K562 (cell line): Measurements from ENCODE around the gene GGACT. TPM values are rescaled to one million over a fixed set of nuclear protein-coding genes. Genes with fewer than 3 reads are reported as not detected.

Experiments
- ATAC-seq: fragments of 200-7000 bp; cut with Tn5 transposase; 3 replicates; pipeline ENCODE4 v1.9.1; 2020; ENCODE audit warnings: moderate library complexity
- BruUV-seq: library from RNA; stranded (reverse); fragments of 400-500 nt; replicated peaks from 2 replicates; lab custom pipeline; 2021; lab: Mats Ljungman, UMichigan
- CTCF ChIA-PET: fragments of 300-600 bp; formaldehyde crosslinking; extraction: SDS; loops from one replicate; lab custom pipeline; 2021; ENCODE audit warnings: low intra/inter-chr PET ratio; lab: Yijun Ruan, JAX
- POLR2A ChIA-PET: fragments of 300-600, 350-650 bp; sonication (Branson Sonifier 250); formaldehyde crosslinking; extraction: SDS; loops from one replicate; lab custom pipeline; 2021; ENCODE audit warnings: antibody characterized with exemption, inconsistent platforms; lab: Yijun Ruan, JAX
- DNase-seq, 4 experiments: peaks; one replicate each; pipeline versions ENCODE4 v3.0.0 to v3.0.0-alpha.2; 2011 to 2018; ENCODE audit warnings: low spot score in 3 of 4, mixed read lengths in 3 of 4; ENCODE audit errors: extremely low read depth in 1 of 4
- FAIRE-seq: peaks from 2 replicates; lab custom pipeline; 2011; peaks lifted over from hg19 to GRCh38; lab: Jason Lieb, UNC
- H2AFZ ChIP-seq: 2 replicates; pipeline ENCODE4 v1.6.0; 2011; ENCODE audit warnings: low read depth, low read length, control low read depth, inconsistent platforms
- H3K27ac ChIP-seq: fragments of 200-600 bp; 3 replicates; pipeline ENCODE4 v1.8.0; 2011; ENCODE audit warnings: low read depth, mild to moderate bottlenecking, control low read depth, inconsistent platforms, low read length, moderate library complexity, mixed read lengths; ENCODE audit errors: extremely low read depth
- H3K27me3 ChIP-seq, 2 experiments: fragments of 300-600 bp in 1 of 2; 2 replicates in 1 of 2; 3 replicates in 1 of 2; pipeline versions ENCODE4 v1.6.0 to v1.8.0; 2011; ENCODE audit warnings: inconsistent platforms in 2 of 2, low read length in 2 of 2, mild to moderate bottlenecking in 1 of 2, mixed read lengths in 1 of 2, moderate library complexity in 1 of 2; ENCODE audit not compliant: control insufficient read depth in 2 of 2, insufficient read depth in 2 of 2
- H3K36me3 ChIP-seq: fragments of 300-600 bp; 3 replicates; pipeline ENCODE4 v1.8.0; 2011; ENCODE audit warnings: mild to moderate bottlenecking, low read length, inconsistent platforms; ENCODE audit not compliant: control insufficient read depth, insufficient read depth
- H3K4me1 ChIP-seq, 2 experiments: fragments of 200-600 bp in 1 of 2; replicated peaks in 1 of 2; 2 replicates in 1 of 2; 3 replicates in 1 of 2; pipeline versions ENCODE4 v1.5.1 to v1.8.0; 2011; ENCODE audit warnings: inconsistent platforms in 2 of 2, low read length in 2 of 2, mild to moderate bottlenecking in 1 of 2, mixed read lengths in 1 of 2, moderate library complexity in 1 of 2; ENCODE audit not compliant: control insufficient read depth in 2 of 2, insufficient read depth in 2 of 2
- H3K4me2 ChIP-seq: 2 replicates; pipeline ENCODE4 v1.6.1; 2011; ENCODE audit warnings: low read length, control low read depth, inconsistent platforms, mixed read lengths; ENCODE audit not compliant: insufficient read depth
- H3K4me3 ChIP-seq: fragments of 200-600 bp; sonication (generic), shearing (Covaris generic); 2 replicates; pipeline ENCODE4 v1.5.1; 2016; ENCODE audit warnings: control low read depth, inconsistent platforms
- H3K79me2 ChIP-seq: fragments of 200-600 bp; 3 replicates; pipeline ENCODE4 v1.8.0; 2011; ENCODE audit warnings: low read length, inconsistent platforms; ENCODE audit not compliant: control insufficient read depth, insufficient read depth
- H3K9ac ChIP-seq, 2 experiments: 2 replicates each; pipeline versions ENCODE4 v1.6.0 to v1.6.1; 2011; ENCODE audit warnings: low read depth in 2 of 2, low read length in 2 of 2, control low read depth in 1 of 2, inconsistent platforms in 1 of 2, mild to moderate bottlenecking in 1 of 2, mixed read lengths in 1 of 2; ENCODE audit not compliant: insufficient read depth in 1 of 2
- H3K9me1 ChIP-seq: one replicate; pipeline ENCODE4 v1.6.0; 2011; ENCODE audit warnings: inconsistent platforms, mild to moderate bottlenecking, low read length, moderate library complexity; ENCODE audit not compliant: control insufficient read depth, insufficient read depth
- H3K9me3 ChIP-seq: replicated peaks from 2 replicates; pipeline ENCODE4 v1.5.1; 2011; ENCODE audit warnings: low read depth, low read length, inconsistent platforms; ENCODE audit not compliant: control insufficient read depth, insufficient read depth
- H4K20me1 ChIP-seq: replicated peaks from 2 replicates; pipeline ENCODE4 v1.6.1; 2011; ENCODE audit warnings: low read length, inconsistent platforms, mixed read lengths; ENCODE audit not compliant: control insufficient read depth, insufficient read depth
- BCOR ChIP-seq: fragments of 450-650 bp; IDR thresholded peaks from 2 replicates; pipeline ENCODE4 v1.6.1; 2016
- MCM2 ChIP-seq: fragments of 450-650 bp; IDR thresholded peaks from 2 replicates; pipeline ENCODE4 v1.6.1; 2017; ENCODE audit warnings: low read depth, mild to moderate bottlenecking
- SMARCC2 ChIP-seq: fragments of 450-650 bp; IDR thresholded peaks from 2 replicates; pipeline ENCODE4 v1.6.1; 2017; ENCODE audit warnings: antibody characterized with exemption, moderate library complexity, mild to moderate bottlenecking, low read depth
- YY1 ChIP-seq, 3 experiments: IDR thresholded peaks; 2 replicates each; pipeline ENCODE4 v1.6.1; 2011; ENCODE audit warnings: low read length in 2 of 3, mild to moderate bottlenecking in 2 of 3, moderate library complexity in 2 of 3, borderline replicate concordance in 1 of 3, control low read depth in 1 of 3, low read depth in 1 of 3; ENCODE audit not compliant: insufficient read depth in 3 of 3, insufficient replicate concordance in 2 of 3, control insufficient read depth in 1 of 3, insufficient read length in 1 of 3; ENCODE audit errors: extremely low read depth in 1 of 3
- ZNF717 ChIP-seq: fragments of 250-450 bp; sonication (Bioruptor Pico); IDR thresholded peaks from 2 replicates; pipeline ENCODE4 v1.5.0; 2021
- WGBS: fragments of 100-300 bp; shearing (Covaris generic); methylation state at CpG from one replicate; pipeline ENCODE4 v1.1.6; 2016; ENCODE audit warnings: low coverage, mixed read lengths; ENCODE audit not compliant: insufficient coverage; ENCODE audit errors: missing lambda C conversion rate; 5-methylcytosine and 5-hydroxymethylcytosine counted together
- in situ Hi-C: fragments of 300-500 bp; cut with MboI; formaldehyde crosslinking; loops from 4 replicates; pipeline ENCODE4 v1.15.0; 2018; ENCODE audit warnings: inconsistent platforms, mixed read lengths
- intact Hi-C: fragments of 100-400 bp; cut with micrococcal nuclease; formaldehyde crosslinking; loops from 2 replicates; pipeline ENCODE4 v1.14.2; 2022
- polyA plus RNA-seq, 8 experiments: library from polyadenylated mRNA; depleted of rRNA in 4 of 8; stranded (reverse) in 5 of 8; unstranded in 3 of 8; fragments of >200 nt; fragmentation: Nextera tagmentation in 2 of 8; fragmentation: Illumina TruSeq in 1 of 8; extraction: Ambion mirVana in 2 of 8; extraction: Trizol in 1 of 8; gene quantifications; 2 replicates each; pipeline versions ENCODE4 v1.2.1 to v1.2.3, GENCODE V29; 2011 to 2014; ENCODE audit warnings: inconsistent platforms in 1 of 8, missing spikeins in 1 of 8
- total RNA-seq, 7 experiments: library from RNA; depleted of rRNA in 6 of 7; stranded (reverse); fragments of >200 nt in 6 of 7; fragmentation: Illumina TruSeq in 2 of 7; extraction: Trizol in 2 of 7; gene quantifications; 2 replicates each; pipeline versions ENCODE4 v1.2.1 to v1.2.3, GENCODE V29; 2011 to 2021; ENCODE audit warnings: low replicate concordance in 1 of 7

The GGACT gene
- total and polyA plus RNA-seq, 9 of the 15 experiments (the other 6 are each of a cell fraction or from before 2014, with no cell fraction given): 0.20 to 3.2 (median 1.7) TPM

DNA sequence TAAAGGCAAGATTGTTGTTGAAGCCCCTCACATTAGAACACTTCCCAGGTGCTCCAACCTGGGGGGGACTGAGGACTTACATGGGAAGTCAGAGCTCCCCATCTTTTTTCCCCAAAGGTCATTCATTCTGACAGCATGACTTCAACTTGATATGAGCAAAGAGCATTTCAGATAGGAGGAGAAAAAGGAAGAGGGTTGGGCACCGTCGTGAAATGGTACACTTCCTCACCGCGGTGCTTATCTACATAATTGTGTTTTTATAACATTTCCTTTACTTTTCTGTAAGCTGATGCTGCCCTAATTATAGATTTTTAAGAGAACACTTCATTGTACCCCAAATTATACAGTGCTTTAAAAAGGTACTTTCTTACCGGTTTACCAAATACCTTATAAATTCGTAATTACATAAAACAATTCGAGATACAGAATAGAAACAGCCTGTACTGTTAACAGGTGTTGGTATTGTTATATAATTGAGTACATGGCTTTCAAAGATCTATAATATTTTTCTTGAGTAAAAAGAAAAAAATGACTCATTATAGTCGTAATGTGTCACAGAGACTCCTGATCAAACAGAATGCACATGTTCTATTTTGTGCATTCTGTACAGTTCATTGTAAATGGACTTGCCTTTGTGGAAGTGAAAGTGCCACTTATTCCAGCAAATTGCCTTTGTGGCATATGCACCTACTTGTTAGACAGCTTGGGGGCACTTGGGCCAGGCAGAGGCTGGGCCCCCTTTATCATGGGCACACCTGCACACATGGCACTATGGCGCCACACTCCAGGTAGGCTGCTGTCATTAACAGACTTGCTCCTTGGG, 81.8 kb downstream of the GGACT start:
- WGBS: 26% methylated on average over 8 of the region's 9 CpGs
- H3K27ac ChIP-seq: no peak overlapping the region
- ATAC-seq: no peak
- H3K9me1 ChIP-seq: no peaks in the 10 kb centered on the region
- no peak overlapping the region for H3K4me2 ChIP-seq
- no peaks in the 10 kb centered on the region for H3K9me3 ChIP-seq
- POLR2A ChIA-PET: no interaction called here
- H3K79me2 ChIP-seq: no peaks in the 10 kb centered on the region
- intact Hi-C loops (no loop called here), in situ Hi-C loops (no loop called here)
- no peak for TF ChIP-seq ZNF717 (CRISPR knock-in tag)
- TF ChIP-seq MCM2: no peak
- no peak for TF ChIP-seq YY1 (IDR thresholded peaks at IDR 0.05; ENCODE audit: borderline replicate concordance in 1 of 3, control insufficient read depth in 1 of 3, extremely low read depth in 1 of 3, insufficient read depth in 3 of 3, insufficient read length in 1 of 3, insufficient replicate concordance in 2 of 3, low read depth in 1 of 3, low read length in 2 of 3)
- no peak for TF ChIP-seq BCOR
- no peaks in the 10 kb centered on the region; the same call in 1 of the 2 replicates for H4K20me1 ChIP-seq
- no peak overlapping the region for H2AFZ ChIP-seq
- no peak for FAIRE-seq
- H3K36me3 ChIP-seq: no peaks in the 10 kb centered on the region
- DNase-seq: no peak
- CTCF ChIA-PET: no interaction called here
- no TSS peak for BruUV-seq
- no peak overlapping the region for H3K4me3 ChIP-seq
- no peaks in the 10 kb centered on the region; a peak in 1 of 5 replicates for H3K27me3 ChIP-seq
- no peak overlapping the region for H3K9ac ChIP-seq
- peaks cover 0 to 5% of the 10 kb centered on the region in 2 experiments; a peak in 2 of 5 replicates for H3K4me1 ChIP-seq

DNA sequence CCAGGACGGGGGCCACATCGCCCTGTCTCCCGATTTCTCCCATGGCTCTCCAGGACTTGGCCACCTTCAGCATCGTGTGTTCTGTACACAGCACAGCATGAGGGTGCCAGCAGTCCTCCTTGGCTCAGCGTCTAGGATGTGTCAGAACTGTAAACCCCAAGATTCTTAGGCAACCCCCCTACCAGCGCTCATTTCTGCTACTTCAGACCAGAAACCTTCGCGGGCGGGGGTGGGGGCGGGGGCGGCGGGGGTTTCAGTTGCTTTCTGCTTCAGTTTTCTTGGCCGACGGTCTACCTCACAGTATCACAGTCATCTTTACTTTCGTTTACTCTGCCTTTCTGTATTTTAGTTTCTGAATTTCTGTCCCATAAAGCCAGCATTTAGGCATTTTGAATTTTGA, 82.4 kb downstream of the GGACT start:
- Histone ChIP-seq H4K20me1 (no peaks in the 10 kb centered on the region; the same call in 1 of the 2 replicates), H3K9me1 (no peaks in the 10 kb centered on the region), H3K4me1 (peaks cover 0 to 5% of the 10 kb centered on the region in 2 experiments; a peak in 2 of 5 replicates), H3K27ac (no peak overlapping the region), H3K9me3 (no peaks in the 10 kb centered on the region), H3K27me3 (no peaks in the 10 kb centered on the region; a peak in 1 of 5 replicates), H3K9ac (no peak overlapping the region), H3K4me3 (no peak overlapping the region), H3K36me3 (no peaks in the 10 kb centered on the region), H3K4me2 (no peak overlapping the region), H2AFZ (no peak overlapping the region), H3K79me2 (no peaks in the 10 kb centered on the region)
- no TSS peak for BruUV-seq
- CTCF ChIA-PET: no interaction called here
- intact Hi-C loops: no loop called here
- DNase-seq: no peak
- in situ Hi-C loops: no loop called here
- no peak for FAIRE-seq
- WGBS: 35% methylated on average over 6 of the region's 15 CpGs
- no peak for ATAC-seq
- no peak for TF ChIP-seq SMARCC2
- POLR2A ChIA-PET: no interaction called here
